ENCODE measurements around the gene ZSWIM2.

- TF ChIP-seq CTCF (IDR thresholded peaks at IDR 0.05) (no peak), POLR2A (IDR thresholded peaks at IDR 0.05) (no peak)
These were observed 28.7 kb downstream of the ZSWIM2 start for GRCh38 chr2:186820303-186820702.
